ENCODE results near the gene MYO5B.

- TF ChIP-seq ELF1 (IDR thresholded peaks at IDR 0.05; ENCODE audit: borderline replicate concordance, low read depth) (no peak), ZNF274 (IDR thresholded peaks at IDR 0.05; ENCODE audit: low read depth, low read length) (no peak), TCF7L2 (IDR thresholded peaks at IDR 0.05; ENCODE audit: borderline replicate concordance, extremely low read depth, insufficient read depth, insufficient read length) (no peak), YY1 (IDR thresholded peaks at IDR 0.05; ENCODE audit: extremely low read depth, insufficient replicate concordance, low read depth, low read length) (no peak), EGR1 (IDR thresholded peaks at IDR 0.05; ENCODE audit: low read depth) (no peak), SP1 (IDR thresholded peaks at IDR 0.05; ENCODE audit: low read depth) (no peak), CEBPB (IDR thresholded peaks at IDR 0.05; ENCODE audit: low read depth) (no peak), EZH2 (IDR thresholded peaks at IDR 0.05) (no peak), POLR2AphosphoS5 (IDR thresholded peaks at IDR 0.05; ENCODE audit: low read depth, low read length) (no peak), POLR2A (IDR thresholded peaks at IDR 0.05; ENCODE audit: borderline replicate concordance, extremely low read depth, insufficient read depth, insufficient read length) (no peak)
- TF ChIP-seq, protein P1, sequence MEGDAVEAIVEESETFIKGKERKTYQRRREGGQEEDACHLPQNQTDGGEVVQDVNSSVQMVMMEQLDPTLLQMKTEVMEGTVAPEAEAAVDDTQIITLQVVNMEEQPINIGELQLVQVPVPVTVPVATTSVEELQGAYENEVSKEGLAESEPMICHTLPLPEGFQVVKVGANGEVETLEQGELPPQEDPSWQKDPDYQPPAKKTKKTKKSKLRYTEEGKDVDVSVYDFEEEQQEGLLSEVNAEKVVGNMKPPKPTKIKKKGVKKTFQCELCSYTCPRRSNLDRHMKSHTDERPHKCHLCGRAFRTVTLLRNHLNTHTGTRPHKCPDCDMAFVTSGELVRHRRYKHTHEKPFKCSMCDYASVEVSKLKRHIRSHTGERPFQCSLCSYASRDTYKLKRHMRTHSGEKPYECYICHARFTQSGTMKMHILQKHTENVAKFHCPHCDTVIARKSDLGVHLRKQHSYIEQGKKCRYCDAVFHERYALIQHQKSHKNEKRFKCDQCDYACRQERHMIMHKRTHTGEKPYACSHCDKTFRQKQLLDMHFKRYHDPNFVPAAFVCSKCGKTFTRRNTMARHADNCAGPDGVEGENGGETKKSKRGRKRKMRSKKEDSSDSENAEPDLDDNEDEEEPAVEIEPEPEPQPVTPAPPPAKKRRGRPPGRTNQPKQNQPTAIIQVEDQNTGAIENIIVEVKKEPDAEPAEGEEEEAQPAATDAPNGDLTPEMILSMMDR (IDR thresholded peaks at IDR 0.05 in 2 of 3, conservative IDR thresholded peaks at IDR 0.05 in 1 of 3; ENCODE audit: borderline replicate concordance in 1 of 3, insufficient read depth in 1 of 3, low read depth in 2 of 3, low read length in 2 of 3) = no peak
- TF ChIP-seq, protein P2, sequence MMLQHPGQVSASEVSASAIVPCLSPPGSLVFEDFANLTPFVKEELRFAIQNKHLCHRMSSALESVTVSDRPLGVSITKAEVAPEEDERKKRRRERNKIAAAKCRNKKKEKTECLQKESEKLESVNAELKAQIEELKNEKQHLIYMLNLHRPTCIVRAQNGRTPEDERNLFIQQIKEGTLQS (IDR thresholded peaks at IDR 0.05) = no peak
Observed at GRCh38 chr18:49844903-49845302, 350.0 kb downstream of the MYO5B start.
